Measurements from ENCODE around the gene CBLN1.

CBLN1 gene

DNA sequence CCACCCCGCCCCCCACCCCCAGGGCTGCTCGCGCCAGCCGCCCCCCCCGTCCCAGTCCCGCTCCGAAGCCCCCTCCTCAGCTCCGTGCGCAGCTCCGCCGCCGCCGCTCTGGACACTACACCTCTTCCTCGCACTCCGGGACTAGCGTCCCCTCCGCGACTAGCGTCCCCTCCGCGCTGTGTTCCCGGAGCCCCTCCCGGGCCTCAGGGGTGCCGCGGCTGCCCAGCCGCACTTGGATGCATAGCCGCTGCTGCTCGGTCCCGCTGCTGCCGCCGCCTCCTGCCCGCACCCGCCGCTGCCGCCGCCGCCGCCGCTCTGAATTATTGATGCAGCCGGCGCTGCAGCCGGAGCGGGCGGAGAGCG is at the start of gene CBLN1:
CBLN1 (minus strand) TSS at position 359 of the 363 bp plus-strand sequence. CDS start 373 bp downstream, outside the sequence.
- no peak for DNase-seq

DNA sequence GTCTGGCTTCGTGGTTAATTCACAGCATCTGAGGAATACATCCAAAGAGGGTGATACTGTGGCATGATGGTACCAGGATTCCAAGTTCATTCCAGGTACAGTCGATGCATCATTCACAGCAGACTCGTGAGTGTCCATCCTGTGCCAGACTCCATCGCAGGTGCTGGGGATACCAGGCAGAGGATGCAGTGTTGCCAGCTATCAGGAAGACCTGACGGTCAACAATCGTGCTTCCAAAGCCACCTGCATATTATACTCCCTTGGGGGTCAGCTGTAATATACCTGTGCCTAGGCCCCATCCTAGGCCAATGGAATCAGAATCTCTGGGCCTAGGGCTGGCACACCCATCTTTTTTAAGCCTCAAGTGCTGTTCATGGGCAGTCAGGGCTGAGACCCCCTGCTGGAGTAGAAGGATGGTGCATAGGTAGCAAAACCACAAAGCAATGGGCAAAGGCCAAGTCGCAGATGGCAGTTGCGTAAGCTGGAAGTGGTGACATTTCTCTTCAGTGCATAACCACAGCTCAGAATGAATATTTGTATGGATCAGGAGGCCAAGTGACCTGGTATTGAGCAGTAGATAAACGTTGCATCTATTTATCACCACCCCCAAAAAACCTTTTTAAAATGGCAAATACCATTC is 49.0 kb upstream of the CBLN1 start:
- DNase-seq = peak; percentile 67

DNA sequence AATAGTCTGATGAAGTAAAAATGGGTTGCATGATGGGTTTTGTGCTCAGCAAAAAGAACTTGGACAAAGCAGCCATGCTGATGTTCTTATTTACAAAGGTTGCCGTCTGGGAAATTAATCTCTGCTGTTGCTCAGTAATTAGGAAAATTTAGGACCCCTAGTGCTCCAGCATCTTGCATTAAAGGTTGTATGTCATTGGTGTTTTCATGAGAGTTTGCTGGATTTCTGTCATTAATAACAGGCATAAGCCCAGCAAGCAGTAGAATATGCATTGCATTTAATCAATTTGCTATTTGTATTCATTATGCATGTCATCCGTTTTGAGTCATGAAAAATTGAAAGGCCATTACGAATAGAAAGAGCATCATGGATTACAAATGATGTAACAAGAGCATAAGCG is 46.7 kb upstream of the CBLN1 start:
- no peak for DNase-seq

DNA sequence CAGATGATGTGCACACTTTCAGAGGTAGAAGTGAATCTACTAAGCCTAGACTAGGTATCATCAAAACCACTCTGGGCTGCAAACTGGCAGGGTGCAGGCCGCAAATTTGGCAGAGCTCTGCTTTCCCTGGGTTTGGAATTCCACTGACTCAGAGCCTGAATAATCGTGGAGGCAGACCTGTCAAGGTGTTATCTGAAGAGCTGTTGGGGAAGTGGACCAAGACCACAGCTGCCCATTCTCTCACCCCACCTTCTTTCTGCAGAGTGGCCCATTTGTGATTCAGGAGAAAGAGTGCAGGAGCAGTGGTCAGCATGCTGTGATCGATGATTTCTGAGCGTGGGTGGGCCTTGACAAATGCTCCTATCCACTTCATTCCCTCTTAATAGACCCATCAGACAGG is 45.8 kb upstream of the CBLN1 start:
- DNase-seq = no peak

DNA sequence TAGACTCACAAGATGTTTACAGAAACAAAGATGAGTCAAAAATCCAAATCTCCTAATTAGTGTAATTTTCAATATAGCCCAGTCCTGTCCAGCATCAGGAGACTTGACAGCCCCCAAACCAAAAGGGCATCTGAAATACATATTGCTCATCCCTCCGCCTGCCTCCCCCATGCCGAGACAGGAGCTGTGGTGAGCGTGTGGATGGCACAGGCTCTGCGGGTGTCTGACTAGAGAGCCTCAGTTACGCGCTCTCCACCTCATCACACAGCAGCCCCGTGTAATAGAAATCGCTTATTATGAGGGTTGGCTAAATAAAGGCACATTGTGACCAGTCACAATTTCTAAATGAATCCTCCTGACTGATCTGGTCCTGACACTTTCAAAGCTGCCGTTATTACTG is 43.1 kb upstream of the CBLN1 start:
- DNase-seq = no peak

DNA sequence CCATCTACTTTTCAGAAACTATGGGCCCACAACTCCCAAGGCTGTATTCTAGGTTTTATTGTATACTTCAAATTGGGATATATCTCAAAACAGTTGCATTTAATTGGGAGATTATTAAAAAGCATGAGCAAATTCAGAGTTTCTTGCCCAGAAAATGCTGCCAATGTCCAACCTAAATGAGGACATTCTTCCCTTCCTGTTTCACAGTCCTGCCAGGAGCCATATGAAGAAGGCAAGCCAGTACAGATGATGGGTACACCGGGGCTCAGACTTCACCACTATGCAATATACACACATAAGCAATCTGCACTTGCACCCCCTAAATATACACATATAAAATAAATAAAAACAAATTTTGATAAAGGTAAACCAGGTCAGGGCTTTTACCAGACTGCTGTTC is 34.0 kb upstream of the CBLN1 start:
- no peak for DNase-seq

DNA sequence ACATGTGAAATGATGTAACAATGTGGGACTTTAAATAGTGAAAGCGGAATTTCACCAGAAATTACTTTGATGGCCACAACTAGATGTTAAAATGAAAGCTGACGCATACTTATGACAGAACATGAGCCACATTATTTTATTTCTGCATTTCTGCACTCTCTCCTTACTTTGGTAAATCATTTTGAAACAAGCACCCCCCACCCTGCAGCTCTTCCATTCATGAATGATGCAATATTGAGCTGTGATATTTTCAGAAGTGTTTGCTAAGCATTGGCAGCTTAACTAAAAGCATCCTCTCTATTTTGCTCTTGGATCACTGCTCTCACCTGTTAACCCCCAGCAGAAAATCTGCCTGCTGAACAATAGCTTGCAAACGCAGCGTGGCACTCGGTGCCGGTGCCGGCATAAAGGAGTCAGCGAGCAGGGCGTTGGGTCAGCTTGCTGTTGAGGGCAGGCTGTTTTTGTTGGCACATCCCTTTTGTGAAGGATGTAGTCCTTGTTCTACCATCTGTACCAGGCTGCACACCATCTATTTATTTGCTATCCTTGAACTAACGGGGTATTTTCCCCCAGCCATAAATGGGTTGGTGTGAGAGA is 30.8 kb upstream of the CBLN1 start:
- no peak for DNase-seq

DNA sequence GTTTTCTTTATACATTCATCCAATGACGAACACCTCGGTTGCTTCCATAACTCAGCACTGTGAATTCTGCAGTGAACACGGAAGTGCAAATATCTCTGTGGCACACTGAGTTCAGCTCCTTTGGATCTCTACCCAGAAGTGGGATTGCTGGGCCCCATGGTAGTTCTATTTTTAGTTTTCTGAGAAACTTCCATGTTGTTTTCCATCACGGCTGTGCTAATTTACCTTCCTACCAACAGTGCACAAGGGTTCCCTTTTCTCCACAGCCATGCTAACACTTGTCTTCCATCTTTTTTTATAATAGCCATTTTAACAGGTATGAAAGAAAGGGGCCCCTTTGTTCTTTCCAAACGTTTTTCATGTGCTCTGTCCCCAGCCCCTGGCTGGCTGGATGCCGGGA is 30.2 kb upstream of the CBLN1 start:
- DNase-seq = no peak

DNA sequence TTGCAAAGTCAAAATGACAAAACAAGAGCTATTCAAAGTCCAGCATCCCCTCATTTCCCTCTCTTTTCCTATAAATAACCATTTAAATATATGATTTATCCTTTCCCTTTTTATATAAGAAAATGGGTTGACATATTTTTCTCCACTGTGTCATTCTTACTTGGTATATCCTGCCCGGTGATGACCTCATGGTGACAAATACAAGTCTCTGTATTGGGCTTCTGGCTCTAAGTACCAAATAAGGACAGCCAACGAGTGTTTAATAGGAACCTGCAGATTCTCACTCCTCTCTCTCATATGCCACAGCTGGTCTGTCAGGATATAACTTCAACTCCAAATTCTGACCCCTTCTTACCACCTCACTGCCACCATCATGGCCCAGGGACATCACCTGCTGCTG is 25.5 kb upstream of the CBLN1 start:
- DNase-seq = no peak

DNA sequence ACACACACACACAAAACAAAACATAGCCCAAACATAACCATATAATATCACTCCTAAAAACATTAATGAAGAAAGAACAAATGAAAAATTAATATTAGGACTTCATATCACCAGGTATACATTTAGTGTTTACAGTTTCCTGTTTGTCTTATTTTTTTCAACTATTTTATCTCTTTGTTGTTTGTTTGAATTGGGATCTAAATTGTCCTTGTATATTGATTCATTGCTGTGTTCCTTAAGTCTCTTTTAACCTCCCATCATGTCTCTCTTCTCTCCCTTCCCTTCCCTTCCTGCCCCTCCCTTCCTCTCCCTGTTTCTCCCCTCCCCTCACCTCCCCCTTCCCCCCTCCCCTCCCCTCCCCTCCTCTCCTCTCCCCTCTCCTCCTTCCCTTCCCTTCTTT is 23.8 kb upstream of the CBLN1 start:
- DNase-seq = no peak

DNA sequence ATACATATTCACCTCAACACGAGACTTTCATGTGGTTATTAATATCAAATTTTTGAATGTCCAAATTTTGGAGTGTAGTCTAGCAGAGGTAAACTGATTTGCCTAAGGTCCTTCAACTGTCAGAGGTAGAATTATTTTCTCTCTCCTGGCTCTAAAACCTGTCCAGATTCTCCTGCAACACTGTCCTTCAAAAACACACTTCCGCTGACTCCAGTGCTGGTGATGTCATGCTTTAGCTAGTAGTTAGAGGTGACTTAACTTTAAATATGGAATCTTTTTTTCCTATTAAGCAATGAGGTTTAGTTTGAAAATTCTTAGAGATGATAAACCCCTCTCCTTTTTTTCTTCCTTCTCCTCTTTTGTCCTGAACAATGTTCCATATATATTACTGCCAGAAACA is 10.8 kb upstream of the CBLN1 start:
- no peak for DNase-seq

DNA sequence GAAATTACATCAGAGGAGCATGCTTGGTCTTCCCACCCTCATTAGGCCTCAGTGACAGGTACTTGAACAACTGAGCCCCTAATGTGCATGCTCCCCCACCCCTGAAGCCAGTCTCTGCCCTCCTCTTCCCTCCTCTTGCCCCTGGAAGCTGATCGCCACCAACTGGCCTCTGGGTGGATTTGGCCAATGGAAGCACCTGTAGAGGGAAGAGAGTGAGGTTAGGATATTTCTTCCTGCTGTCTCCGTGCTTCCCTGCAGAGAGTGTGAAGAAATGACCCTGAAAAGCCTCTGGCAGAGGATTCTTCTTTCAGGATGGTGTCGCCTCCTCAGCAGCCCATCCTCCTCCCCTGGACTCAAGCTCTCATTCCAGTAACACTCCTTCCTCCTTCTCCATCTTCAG is 5.9 kb upstream of the CBLN1 start:
- no peak for DNase-seq

DNA sequence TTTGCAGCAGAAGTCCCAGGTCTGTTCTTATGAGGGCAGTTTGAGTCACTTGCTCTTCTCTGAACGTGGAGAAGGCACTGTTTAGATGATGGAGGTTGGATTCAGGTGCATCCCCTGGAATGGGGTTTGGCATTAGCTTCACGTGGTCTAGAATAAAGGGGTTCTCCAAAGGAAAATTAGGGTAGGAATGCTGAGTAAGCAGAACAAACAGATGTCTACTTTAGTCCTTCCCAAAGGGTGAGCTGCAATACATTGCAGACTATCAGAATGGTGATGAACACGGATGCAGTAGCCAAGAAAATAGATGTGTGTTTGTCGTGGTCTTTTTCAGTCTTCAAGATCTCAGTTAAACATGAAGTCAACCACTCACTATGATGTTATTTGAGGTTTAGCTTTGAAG is 3.3 kb upstream of the CBLN1 start:
- DNase-seq = no peak

DNA sequence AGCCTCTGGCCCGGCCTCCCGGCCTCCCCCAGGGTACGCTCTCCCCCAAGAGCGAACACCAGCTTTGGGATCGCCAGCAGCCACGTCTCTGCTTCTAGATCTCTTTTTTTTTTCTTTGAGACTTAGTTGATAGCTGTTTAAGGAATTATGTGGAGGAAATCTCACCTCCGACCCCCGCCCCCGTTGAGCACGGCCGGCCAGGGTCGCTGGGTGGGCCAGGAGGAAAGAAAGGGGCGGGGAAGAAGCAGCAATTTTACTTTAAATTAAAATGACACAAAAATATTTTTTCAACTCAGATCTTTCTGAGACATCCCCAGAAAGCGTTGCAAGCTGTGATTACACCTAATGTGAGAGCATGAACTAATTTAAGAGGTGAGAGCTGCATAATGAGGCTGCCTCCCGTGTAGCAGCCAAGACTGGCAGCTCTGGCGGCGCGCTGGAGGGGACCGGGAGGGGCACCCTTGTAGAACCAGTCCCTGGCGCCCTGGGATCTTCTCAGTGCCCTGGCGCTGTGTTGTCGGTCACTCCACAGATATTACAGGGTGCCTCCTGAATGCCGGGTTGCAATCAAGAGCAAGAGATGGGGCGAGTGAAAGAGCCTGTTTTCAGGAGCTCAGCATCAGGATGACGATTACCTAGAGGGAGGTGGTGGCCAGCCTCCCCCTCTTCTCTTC is 1.9 kb upstream of the CBLN1 start:
- DNase-seq = no peak

DNA sequence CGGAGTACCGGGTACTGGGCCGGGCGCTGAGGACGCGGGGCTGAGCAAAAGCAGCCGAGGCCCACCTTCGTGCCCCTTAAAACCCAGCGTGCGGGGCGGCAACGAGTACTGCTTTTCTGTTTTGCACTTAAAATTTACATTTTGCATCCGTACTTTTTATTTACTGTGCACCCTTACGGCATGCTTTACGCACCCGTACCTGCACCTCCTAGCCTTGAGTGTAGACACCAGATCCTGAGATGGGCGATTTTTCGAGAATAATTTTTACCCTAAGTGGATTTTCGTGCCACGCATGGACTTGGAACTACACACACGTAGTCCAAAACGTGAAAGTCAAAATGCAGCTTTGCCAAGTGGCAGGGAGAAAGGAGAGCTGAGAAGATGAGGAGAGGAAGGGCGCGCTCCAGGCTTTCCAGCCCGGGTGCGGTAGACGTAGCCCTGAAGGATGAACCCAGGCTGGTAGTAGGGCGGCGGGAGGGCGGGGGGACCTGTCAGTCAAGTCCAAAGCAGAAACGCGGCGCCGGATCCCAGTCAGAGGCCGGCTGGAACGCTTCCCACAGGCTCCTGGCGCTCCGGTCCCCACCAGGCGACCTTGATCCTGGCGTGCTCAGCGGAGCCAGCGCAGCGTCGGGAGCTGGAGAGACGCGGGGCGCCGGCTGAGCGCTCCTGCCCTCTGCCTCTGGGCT is 1.2 kb upstream of the CBLN1 start:
- DNase-seq = no peak

DNA sequence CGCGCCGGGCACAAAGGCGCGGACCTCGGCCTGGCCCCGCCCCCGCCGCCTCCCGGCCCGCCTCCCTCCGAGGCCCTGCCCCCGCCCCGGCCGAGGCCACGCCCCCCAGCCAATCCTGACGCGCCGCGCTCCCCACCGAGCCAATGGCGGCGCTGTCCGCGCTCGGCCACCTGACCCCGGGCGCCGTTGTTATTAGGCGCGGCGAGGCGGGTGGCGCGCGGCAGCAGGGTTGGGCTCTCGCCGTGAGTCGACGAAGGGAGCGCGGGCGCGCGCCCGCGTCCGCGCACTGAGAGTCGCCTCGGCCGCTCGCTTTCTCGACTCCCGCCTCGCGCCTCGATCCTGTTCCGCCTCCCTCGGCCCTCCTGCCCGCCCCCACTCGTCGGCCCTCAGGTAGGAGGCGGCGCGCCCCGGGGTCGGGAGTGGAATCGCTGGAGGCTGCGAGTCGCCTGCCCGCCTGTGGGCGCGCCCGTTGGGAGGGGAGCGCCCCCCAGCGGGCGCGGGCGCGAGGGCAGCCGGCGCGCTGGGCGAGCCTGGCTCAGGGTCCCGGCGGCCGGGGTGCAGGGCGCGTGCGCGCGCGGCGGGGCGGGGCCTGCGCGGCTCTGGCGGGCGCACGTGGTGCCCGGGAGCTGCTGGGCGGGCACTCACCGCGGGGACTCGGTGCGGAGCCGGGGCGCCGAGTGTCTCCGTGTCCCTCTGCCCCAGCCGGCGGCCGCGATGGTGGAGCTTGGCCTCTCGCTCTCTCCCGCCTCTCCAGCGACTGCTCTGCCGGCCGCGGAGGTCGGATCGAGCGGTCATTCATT is 405 bp upstream of the CBLN1 start:
- peak; percentile 95 for DNase-seq

DNA sequence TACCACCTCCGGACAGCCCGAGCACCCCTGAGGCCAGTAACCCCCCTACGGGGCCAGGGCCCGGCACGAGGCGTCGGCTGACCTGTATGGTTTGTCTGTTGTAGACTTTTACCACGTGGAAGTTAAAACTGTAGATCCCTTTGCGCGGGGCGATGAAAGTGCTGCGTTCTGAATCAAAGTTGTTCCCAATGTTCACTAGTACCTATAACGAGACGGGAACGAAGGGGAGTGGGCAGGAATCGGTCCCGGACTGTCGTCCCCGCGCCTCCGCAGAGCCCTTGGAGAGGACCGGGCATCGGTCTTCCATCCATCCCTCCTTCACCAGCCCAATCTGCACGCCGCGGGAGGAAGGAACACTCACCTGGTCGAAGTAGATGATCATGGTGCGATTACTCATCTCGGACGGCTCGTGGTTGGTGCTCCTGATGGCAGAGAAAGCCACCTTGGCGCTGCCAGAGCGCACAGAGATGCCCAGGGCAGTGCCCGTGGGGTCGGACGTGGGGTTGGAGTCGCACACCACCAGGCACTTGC is 732 bp downstream of the CBLN1 start:
- DNase-seq = no peak

DNA sequence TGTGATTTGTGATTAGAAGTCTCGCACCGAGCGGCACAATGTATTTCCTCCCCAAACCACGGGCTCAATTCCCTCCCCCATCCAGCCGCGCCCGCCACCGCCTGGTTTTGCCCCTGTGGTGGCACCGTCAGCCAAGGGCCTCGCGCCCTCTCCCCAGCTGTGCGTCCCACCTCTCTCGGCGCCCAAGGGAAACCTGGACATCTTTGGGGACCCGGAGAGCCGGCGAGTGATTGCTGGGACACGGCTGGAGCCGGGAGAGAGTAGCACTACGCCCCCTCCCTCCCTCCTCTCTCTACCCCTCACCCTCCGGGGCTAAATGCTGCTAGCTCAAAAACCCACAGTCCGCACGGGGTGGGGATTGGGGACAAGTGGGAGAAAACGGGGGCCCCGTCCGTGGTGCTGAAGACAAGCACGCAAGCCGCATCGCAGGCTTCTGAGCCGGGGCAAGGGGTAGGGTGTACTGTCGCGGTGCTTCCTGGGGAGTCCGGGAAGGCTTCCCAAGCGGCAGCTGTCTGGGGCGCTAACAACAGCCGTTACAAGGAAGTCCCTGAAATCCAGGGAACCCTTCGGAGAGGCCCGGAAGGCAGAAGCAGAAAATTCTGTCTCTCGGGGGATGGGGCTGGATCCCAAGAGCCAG is 1.4 kb downstream of the CBLN1 start:
- DNase-seq = peak; percentile 49

DNA sequence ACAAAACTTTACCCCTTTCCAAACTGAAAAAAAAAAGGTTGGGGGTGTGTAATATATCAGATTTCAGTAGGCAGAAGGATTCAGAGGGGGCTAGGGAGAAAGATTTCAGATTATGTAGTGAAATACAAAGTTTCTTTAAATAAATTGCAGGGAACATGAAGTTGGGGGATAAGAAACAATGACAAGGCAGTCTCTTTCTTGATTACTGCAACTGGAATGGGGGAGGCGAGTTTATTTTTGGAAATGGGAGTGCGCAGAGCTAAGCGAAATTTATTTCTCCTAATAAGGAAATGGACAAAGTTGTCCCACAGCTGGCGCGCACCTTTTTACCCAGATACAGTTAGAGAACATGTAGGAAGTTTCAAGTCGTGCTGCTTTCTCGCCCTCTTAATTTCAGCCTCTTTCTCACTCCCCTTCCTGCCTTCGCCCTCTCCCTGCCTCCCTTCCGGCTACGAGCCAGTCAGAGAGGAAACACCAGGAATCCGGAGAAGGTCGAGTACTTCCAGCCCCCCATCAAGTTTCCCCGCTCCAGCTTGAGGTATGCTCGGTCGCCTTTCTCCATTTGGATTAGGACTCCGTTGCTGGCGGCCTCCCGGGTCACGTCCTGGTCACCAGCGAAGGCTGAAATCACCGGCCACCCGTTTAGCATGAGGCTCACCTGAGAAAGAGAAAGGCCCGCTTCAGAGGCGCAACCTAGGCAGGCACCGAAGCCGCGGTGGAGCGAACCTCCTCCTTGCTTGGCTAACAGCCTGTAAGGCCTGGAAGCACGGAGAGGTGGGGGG is 2.5 kb downstream of the CBLN1 start:
- no peak for DNase-seq

DNA sequence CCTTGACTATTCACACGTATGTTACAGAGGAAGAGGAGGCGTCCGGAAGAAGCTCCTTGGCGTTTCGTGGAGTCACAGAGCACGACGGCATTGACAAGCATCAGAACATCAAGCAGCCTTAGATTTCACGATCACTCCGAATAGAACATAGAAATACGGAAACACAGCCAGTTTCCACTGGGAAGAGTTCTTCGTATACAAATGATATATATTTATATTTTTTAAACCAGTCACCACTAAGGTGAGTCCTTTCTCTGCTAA is 3.1 kb downstream of the CBLN1 start:
- DNase-seq = no peak

DNA sequence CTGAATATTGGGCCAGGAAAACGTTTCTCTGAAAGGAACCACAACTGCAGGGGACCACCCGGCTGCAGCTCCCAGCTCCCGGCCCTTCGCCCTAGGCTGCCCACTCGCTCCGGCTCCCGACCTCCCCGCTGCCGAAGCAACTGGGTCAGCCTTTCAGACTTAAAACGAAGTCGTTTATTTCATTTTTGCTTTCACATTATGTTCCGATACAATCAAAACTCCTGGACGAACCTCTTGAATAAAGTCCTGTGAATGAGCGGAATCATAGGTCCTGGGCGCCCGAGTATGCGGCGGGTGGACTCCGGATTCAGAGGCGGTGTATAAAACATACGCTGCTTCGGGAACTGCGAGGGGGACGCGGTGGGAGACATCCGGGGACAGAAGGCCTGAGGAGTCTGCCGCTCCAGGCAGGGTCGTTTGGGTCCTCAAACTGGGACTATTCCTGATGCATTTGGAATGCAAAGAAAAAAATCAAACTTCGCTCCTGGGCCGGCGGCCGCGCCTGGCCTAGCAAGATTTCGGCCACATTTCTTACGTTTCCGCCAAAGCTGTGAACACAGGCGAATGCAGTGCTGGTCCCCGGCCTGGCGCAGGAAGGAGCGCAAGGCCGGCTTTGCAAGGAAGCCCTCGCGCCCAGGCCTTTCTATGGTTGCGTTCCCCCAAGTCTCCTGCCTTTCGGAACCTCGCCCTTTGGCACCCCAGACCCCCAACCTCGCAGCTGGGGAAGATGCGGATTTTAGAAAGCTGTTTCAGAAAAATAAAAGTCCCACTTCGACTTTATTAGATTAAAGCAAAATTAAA is 3.7 kb downstream of the CBLN1 start:
- peak; percentile 2 for DNase-seq

Data from hematopoietic multipotent progenitor cell treated with erythropoietin and hydrocortisone succinate and interleukin-3 and kit ligand, for 4 days (in vitro differentiated cells).